Esophagus muscularis mucosa (tissue), 4 donors: ENCODE data around the gene SLCO4A1. TPM values are rescaled to one million over a fixed set of nuclear protein-coding genes. Genes with fewer than 3 reads are reported as not detected.

Experiments used
- DNase-seq: peaks from one replicate; pipeline ENCODE4 v3.0.0-alpha.2; 2017; ENCODE audit errors: extremely low spot score
- H3K27ac ChIP-seq, 4 donors: fragments of 200-600 bp; sonication (generic); replicated peaks in 1 of 4; 1 replicate in 3 of 4; 2 replicates in 1 of 4; pipeline ENCODE4 v1.5.1; 2016 to 2019; ENCODE audit warnings: mild to moderate bottlenecking in 1 of 4
- H3K27me3 ChIP-seq, 4 donors: fragments of 200-600 bp; sonication (generic); one replicate each; pipeline versions ENCODE4 v1.5.1 to v1.6.0; 2016 to 2019
- H3K36me3 ChIP-seq, 4 donors: fragments of 200-600 bp; sonication (generic); one replicate each; pipeline ENCODE4 v1.5.1; 2016 to 2019
- H3K4me1 ChIP-seq, 4 donors: fragments of 200-600 bp; sonication (generic); one replicate each; pipeline ENCODE4 v1.5.1; 2016 to 2019
- H3K4me3 ChIP-seq, 4 donors: fragments of 200-600 bp; sonication (generic); 1 replicate in 2 of 4; 2 replicates in 2 of 4; pipeline ENCODE4 v1.5.1; 2016 to 2019; ENCODE audit warnings: mild to moderate bottlenecking in 4 of 4, moderate library complexity in 1 of 4
- H3K9me3 ChIP-seq, 4 donors: fragments of 200-600 bp; sonication (generic); 1 replicate in 3 of 4; 2 replicates in 1 of 4; pipeline ENCODE4 v1.5.1; 2016 to 2019
- CTCF ChIP-seq, 3 experiments: fragments of 200-600 bp in 2 of 3; fragments of 450-650 bp in 1 of 3; sonication (generic) in 2 of 3; IDR thresholded peaks; one replicate each; pipeline ENCODE4 v1.5.1; 2017 to 2019; ENCODE audit warnings: antibody characterized with exemption in 3 of 3, mild to moderate bottlenecking in 2 of 3, moderate library complexity in 1 of 3
- EP300 ChIP-seq: sonication (generic); formaldehyde crosslinking; IDR thresholded peaks from one replicate; pipeline ENCODE4 v1.6.1; 2017; ENCODE audit warnings: antibody characterized with exemption
- POLR2A ChIP-seq: fragments of 450-650 bp; IDR thresholded peaks from one replicate; pipeline ENCODE4 v1.6.1; 2017; ENCODE audit warnings: antibody characterized with exemption, moderate library complexity, mild to moderate bottlenecking, low read depth
- POLR2AphosphoS5 ChIP-seq, 2 donors: sonication (generic); formaldehyde crosslinking; IDR thresholded peaks; one replicate each; pipeline ENCODE4 v1.6.1; 2017; ENCODE audit warnings: antibody characterized with exemption in 2 of 2
- WGBS: methylation state at CpG from one replicate; pipeline ENCODE4 v1.1.5; 2018; 5-methylcytosine and 5-hydroxymethylcytosine counted together
- intact Hi-C: fragments of 100-400 bp; cut with DNase I; formaldehyde crosslinking; loops from one replicate; pipeline ENCODE4 v1.15.1; 2023
- total RNA-seq, 4 donors: library from RNA; depleted of rRNA; stranded (reverse); fragments of >200 nt; gene quantifications; one replicate each; pipeline versions ENCODE4 v1.1.0 to v1.2.1, GENCODE V29; 2016

Gene SLCO4A1
- total RNA-seq, 4 donors from 2014 or later = 10.0 to 42.4 (median 30.1) TPM

GRCh38 chr20:62644044-62644795 is 1.9 kb downstream of the SLCO4A1 start:
- no peak for DNase-seq
- WGBS = 95% methylated on average over 20 of the region's 23 CpGs
- TF ChIP-seq POLR2AphosphoS5 (IDR thresholded peaks at IDR 0.05) (peak; percentile 37 to 44), CTCF (IDR thresholded peaks at IDR 0.05) (no peak)
- Histone ChIP-seq H3K9me3 (no peaks in the 10 kb centered on the region), H3K36me3 (peaks cover 0 to 23% (median 2%) of the 10 kb centered on the region in 4 donors), H3K27ac (peak overlapping the region; percentile 30 to 75 (median 58)), H3K4me3 (peak overlapping the region; percentile 56 to 63 (median 62)), H3K4me1 (peaks cover 39 to 66% (median 58%) of the 10 kb centered on the region in 4 donors), H3K27me3 (peaks cover 0 to 77% (median 21%) of the 10 kb centered on the region in 4 donors)
- intact Hi-C loops = no loop called here

GRCh38 chr20:62644802-62645496 is 2.6 kb downstream of the SLCO4A1 start:
- Histone ChIP-seq H3K9me3 (no peaks in the 10 kb centered on the region), H3K27me3 (peaks cover 0 to 70% (median 21%) of the 10 kb centered on the region in 4 donors), H3K36me3 (peaks cover 0 to 30% (median 5%) of the 10 kb centered on the region in 4 donors), H3K4me1 (peaks cover 39 to 66% (median 58%) of the 10 kb centered on the region in 4 donors), H3K27ac (peak overlapping the region; percentile 30 to 75 (median 52)), H3K4me3 (peak overlapping the region; percentile 56 to 63 (median 62))
- no peak for DNase-seq
- intact Hi-C loops = no loop called here
- TF ChIP-seq POLR2A (no peak), CTCF (IDR thresholded peaks at IDR 0.05) (no peak), POLR2AphosphoS5 (IDR thresholded peaks at IDR 0.05) (peak; percentile 27 to 56), EP300 (no peak)
- 73% methylated on average over 11 of the region's 12 CpGs for WGBS

GRCh38 chr20:62645613-62646012 is 3.3 kb downstream of the SLCO4A1 start:
- intact Hi-C loops = no loop called here
- Histone ChIP-seq H3K9me3 (no peaks in the 10 kb centered on the region), H3K4me3 (peak overlapping the region in 1 of 4 donors; percentile 63), H3K27ac (peak overlapping the region in 2 of 4 donors; percentile 26 to 30), H3K36me3 (peaks cover 0 to 36% (median 5%) of the 10 kb centered on the region in 4 donors), H3K27me3 (peaks cover 0 to 64% (median 21%) of the 10 kb centered on the region in 4 donors), H3K4me1 (peaks cover 43 to 69% (median 60%) of the 10 kb centered on the region in 4 donors)
- no peak for DNase-seq
- WGBS = 94% methylated on average over 15 of the region's 15 CpGs
- TF ChIP-seq POLR2AphosphoS5 (IDR thresholded peaks at IDR 0.05) = no peak
- TF ChIP-seq EP300 = no peak
- TF ChIP-seq POLR2A = no peak
- no peak for TF ChIP-seq CTCF (IDR thresholded peaks at IDR 0.05)

- Histone ChIP-seq H3K27me3 (peaks cover 0 to 50% (median 21%) of the 10 kb centered on the region in 4 donors), H3K9me3 (no peaks in the 10 kb centered on the region), H3K4me3 (no peak overlapping the region), H3K4me1 (peaks cover 52 to 74% (median 64%) of the 10 kb centered on the region in 4 donors), H3K36me3 (peaks cover 0 to 47% (median 5%) of the 10 kb centered on the region in 4 donors), H3K27ac (peak overlapping the region in 3 of 4 donors; percentile 27 to 93 (median 65))
- intact Hi-C loops = no loop called here
- TF ChIP-seq POLR2AphosphoS5 (IDR thresholded peaks at IDR 0.05) (no peak), CTCF (IDR thresholded peaks at IDR 0.05) (no peak), POLR2A (no peak), EP300 (no peak)
- WGBS = 92% methylated on average over 10 of the region's 12 CpGs
- no peak for DNase-seq
Measured at GRCh38 chr20:62646851-62647520, 4.7 kb downstream of the SLCO4A1 start.
